ENCODE measurements around the gene EIF3A. TPM values are rescaled to one million over a fixed set of nuclear protein-coding genes. Genes with fewer than 3 reads are reported as not detected.

EIF3A gene

GRCh38 chr10:118985576-118985975 is 95.0 kb downstream of the EIF3A start:
- Histone ChIP-seq H3K4me2 (ENCODE audit: low read length) (no peak overlapping the region), H3K18ac (ENCODE audit: low read length) (no peak overlapping the region), H3K79me2 (ENCODE audit: control insufficient read depth, insufficient read depth, low read length) (no peaks in the 10 kb centered on the region), H2AK5ac (ENCODE audit: low read length) (no peak overlapping the region), H3K4ac (ENCODE audit: low read depth, low read length) (no peak overlapping the region), H2BK120ac (ENCODE audit: low read depth, low read length) (no peak overlapping the region), H3K9ac (ENCODE audit: low read length) (no peak overlapping the region), H3K23ac (ENCODE audit: low read length) (no peak overlapping the region), H2BK5ac (ENCODE audit: low read length) (no peak overlapping the region), H3K56ac (ENCODE audit: low read length) (no peak overlapping the region), H3K27ac (ENCODE audit: low read depth, low read length) (no peak overlapping the region), H4K5ac (ENCODE audit: low read length) (no peak overlapping the region), H3K27me3 (ENCODE audit: insufficient read depth, low read length, poor library complexity) (no peaks in the 10 kb centered on the region), H2BK15ac (replicated peaks; ENCODE audit: low read depth) (no peak overlapping the region), H3K4me1 (ENCODE audit: control insufficient read depth, low read depth, low read length) (peaks cover 3% of the 10 kb centered on the region), H4K8ac (ENCODE audit: low read depth, low read length) (no peak overlapping the region), H3K36me3 (ENCODE audit: control insufficient read depth, insufficient read depth, low read length) (no peaks in the 10 kb centered on the region), H3K4me3 (ENCODE audit: low read length) (no peak overlapping the region), H3K79me1 (ENCODE audit: low read length) (no peaks in the 10 kb centered on the region)
- WGBS (ENCODE audit: extremely low coverage, insufficient coverage, low lambda C conversion rate) = no CpG with 5 or more reads among the region's 2 CpGs
- DNase-seq = no peak

Small RNAs within 50 kb of the gene (small RNA-seq; reads per million reads assigned to genes)
- gene AL355598.1 (ENCODE audit: insufficient read depth) (not detected), gene RF00413 (ENCODE audit: insufficient read depth) (not detected), gene SNORA19 (ENCODE audit: insufficient read depth) (not detected)
